Measurements from ENCODE around the gene DEPDC7. TPM values are rescaled to one million over a fixed set of nuclear protein-coding genes. Genes with fewer than 3 reads are reported as not detected.
A peak's percentile ranks its signal among the peaks of the same experiment; 100 is the strongest.

Gene DEPDC7
- total and polyA plus RNA-seq, 9 of the 15 experiments (the other 6 are each of a cell fraction or from before 2014, with no cell fraction given) = 5.4 to 19.9 (median 12.0) TPM

DNA sequence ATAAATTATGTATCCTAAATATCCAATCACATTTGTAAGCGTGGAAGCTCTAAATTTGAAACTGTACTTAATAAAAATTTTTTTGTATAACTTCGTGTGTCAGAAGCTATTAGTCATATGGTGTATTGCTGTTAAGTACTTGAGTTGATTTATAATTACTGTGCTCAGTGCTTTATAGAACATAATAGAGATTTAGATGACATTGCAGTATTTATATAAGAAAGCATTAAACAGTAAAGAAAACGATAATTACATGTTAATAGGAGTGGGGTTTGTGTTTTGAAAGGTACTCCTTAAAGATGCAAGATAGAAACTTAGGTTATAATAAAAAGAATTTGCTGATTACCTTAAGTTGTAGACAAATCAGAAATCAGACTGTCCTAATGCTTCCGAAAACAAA lies 17.8 kb downstream of the DEPDC7 start:
- H3K9ac ChIP-seq (ENCODE audit: insufficient read depth in 1 of 2, low read depth in 2 of 2, low read length in 2 of 2) = no peak overlapping the region
- TF ChIP-seq ZNF316 (IDR thresholded peaks at IDR 0.05) (peak; percentile 86), USF2 (CRISPR knock-in tag; IDR thresholded peaks at IDR 0.05) (no peak), MAFG (tag; conservative IDR thresholded peaks at IDR 0.05) (peak; percentile 57; the same call in 1 of the 2 replicates), HMGN3 (IDR thresholded peaks at IDR 0.05; ENCODE audit: borderline replicate concordance, extremely low read depth, insufficient read length, low read depth, low read length) (no peak), GABPB2 (CRISPR knock-in tag; conservative IDR thresholded peaks at IDR 0.05) (no peak), C11orf30 (IDR thresholded peaks at IDR 0.05; ENCODE audit: low read depth) (peak; percentile 60; the same call in 1 of the 2 replicates), MAFF (IDR thresholded peaks at IDR 0.05; ENCODE audit: low read length) (peak; percentile 36; the same call in 1 of the 2 replicates), RBM15 (IDR thresholded peaks at IDR 0.05; ENCODE audit: insufficient read depth, low read length) (no peak)
- TF ChIP-seq, protein P1, sequence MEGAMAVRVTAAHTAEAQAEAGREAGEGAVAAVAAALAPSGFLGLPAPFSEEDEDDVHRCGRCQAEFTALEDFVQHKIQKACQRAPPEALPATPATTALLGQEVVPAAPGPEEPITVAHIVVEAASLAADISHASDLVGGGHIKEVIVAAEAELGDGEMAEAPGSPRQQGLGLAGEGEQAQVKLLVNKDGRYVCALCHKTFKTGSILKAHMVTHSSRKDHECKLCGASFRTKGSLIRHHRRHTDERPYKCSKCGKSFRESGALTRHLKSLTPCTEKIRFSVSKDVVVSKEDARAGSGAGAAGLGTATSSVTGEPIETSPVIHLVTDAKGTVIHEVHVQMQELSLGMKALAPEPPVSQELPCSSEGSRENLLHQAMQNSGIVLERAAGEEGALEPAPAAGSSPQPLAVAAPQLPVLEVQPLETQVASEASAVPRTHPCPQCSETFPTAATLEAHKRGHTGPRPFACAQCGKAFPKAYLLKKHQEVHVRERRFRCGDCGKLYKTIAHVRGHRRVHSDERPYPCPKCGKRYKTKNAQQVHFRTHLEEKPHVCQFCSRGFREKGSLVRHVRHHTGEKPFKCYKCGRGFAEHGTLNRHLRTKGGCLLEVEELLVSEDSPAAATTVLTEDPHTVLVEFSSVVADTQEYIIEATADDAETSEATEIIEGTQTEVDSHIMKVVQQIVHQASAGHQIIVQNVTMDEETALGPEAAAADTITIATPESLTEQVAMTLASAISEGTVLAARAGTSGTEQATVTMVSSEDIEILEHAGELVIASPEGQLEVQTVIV (CRISPR knock-in tag; IDR thresholded peaks at IDR 0.05; ENCODE audit: borderline replicate concordance) = no peak
- TF ChIP-seq, protein P2, sequence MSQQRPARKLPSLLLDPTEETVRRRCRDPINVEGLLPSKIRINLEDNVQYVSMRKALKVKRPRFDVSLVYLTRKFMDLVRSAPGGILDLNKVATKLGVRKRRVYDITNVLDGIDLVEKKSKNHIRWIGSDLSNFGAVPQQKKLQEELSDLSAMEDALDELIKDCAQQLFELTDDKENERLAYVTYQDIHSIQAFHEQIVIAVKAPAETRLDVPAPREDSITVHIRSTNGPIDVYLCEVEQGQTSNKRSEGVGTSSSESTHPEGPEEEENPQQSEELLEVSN (IDR thresholded peaks at IDR 0.05; ENCODE audit: borderline replicate concordance in 1 of 2, extremely low read depth in 1 of 2, insufficient read depth in 1 of 2, insufficient read length in 1 of 2, low read depth in 1 of 2, low read length in 1 of 2, poor library complexity in 1 of 2, severe bottlenecking in 1 of 2) = no peak
- H3K9me3 ChIP-seq (replicated peaks; ENCODE audit: control insufficient read depth, insufficient read depth, low read depth, low read length) = 0 out of 2 replicates have a peak, but pooled peaks cover under 1% of the 10 kb centered on the region
- intact Hi-C loops (cut with micrococcal nuclease) = no loop called here
- peaks cover 12% of the 10 kb centered on the region; the same call in 2 of the 3 replicates for H3K36me3 ChIP-seq (ENCODE audit: control insufficient read depth, insufficient read depth, low read length)
- DNase-seq (ENCODE audit: extremely low read depth in 1 of 4, low spot score in 3 of 4) = no peak
- H3K4me1 ChIP-seq (replicated peaks in 1 of 2; ENCODE audit: control insufficient read depth in 2 of 2, insufficient read depth in 2 of 2, low read length in 2 of 2) = peaks cover 0 to 1% of the 10 kb centered on the region in 2 experiments; a peak in 1 of 5 replicates
- H3K27ac ChIP-seq (ENCODE audit: extremely low read depth, low read depth, low read length) = no peak overlapping the region
- no peaks in the 10 kb centered on the region for H3K79me2 ChIP-seq (ENCODE audit: control insufficient read depth, insufficient read depth, low read length)
- no peak overlapping the region for H2AFZ ChIP-seq (ENCODE audit: low read depth, low read length)
- H4K20me1 ChIP-seq (replicated peaks; ENCODE audit: control insufficient read depth, insufficient read depth, low read length) = no peaks in the 10 kb centered on the region
- no TSS peak for BruUV-seq (replicated peaks)
- no peak for ATAC-seq
- no peaks in the 10 kb centered on the region for H3K9me1 ChIP-seq (ENCODE audit: control insufficient read depth, insufficient read depth, low read length)
- no peak overlapping the region for H3K4me2 ChIP-seq (ENCODE audit: insufficient read depth, low read length)
- FAIRE-seq = no peak
- no peak overlapping the region for H3K4me3 ChIP-seq
- WGBS (ENCODE audit: insufficient coverage, low coverage, missing lambda C conversion rate) = 44% methylated on average over 4 of the region's 4 CpGs
- ChIA-PET CTCF (ENCODE audit: low intra/inter-chr PET ratio) (no interaction called here), POLR2A (interaction anchor here (0.7 to 4.2 kb wide), 4 partner anchors 9 to 17 kb away, joined by 3 to 15 read pairs (median 4); partner anchors contain the start of gene DEPDC7)
- no peaks in the 10 kb centered on the region for H3K27me3 ChIP-seq (ENCODE audit: control insufficient read depth in 2 of 2, insufficient read depth in 2 of 2, low read length in 2 of 2)
- in situ Hi-C loops (cut with MboI) = no loop called here
